HG02885 (cell line): ENCODE data around the gene OS9.
A peak's percentile ranks its signal among the peaks of the same experiment; 100 is the strongest.
"Not testable (repeated sequence)": the region's sequence is repeated elsewhere in the genome, so short reads cannot be mapped to it uniquely, and the experiment has no call there.

Source experiments
- ATAC-seq: cut with Tn5 transposase; IDR thresholded peaks from one replicate; pipeline ENCODE4 v1.9.1; 2021; ENCODE audit warnings: mild to moderate bottlenecking; ENCODE audit not compliant: unreplicated experiment, poor library complexity

OS9 gene

DNA sequence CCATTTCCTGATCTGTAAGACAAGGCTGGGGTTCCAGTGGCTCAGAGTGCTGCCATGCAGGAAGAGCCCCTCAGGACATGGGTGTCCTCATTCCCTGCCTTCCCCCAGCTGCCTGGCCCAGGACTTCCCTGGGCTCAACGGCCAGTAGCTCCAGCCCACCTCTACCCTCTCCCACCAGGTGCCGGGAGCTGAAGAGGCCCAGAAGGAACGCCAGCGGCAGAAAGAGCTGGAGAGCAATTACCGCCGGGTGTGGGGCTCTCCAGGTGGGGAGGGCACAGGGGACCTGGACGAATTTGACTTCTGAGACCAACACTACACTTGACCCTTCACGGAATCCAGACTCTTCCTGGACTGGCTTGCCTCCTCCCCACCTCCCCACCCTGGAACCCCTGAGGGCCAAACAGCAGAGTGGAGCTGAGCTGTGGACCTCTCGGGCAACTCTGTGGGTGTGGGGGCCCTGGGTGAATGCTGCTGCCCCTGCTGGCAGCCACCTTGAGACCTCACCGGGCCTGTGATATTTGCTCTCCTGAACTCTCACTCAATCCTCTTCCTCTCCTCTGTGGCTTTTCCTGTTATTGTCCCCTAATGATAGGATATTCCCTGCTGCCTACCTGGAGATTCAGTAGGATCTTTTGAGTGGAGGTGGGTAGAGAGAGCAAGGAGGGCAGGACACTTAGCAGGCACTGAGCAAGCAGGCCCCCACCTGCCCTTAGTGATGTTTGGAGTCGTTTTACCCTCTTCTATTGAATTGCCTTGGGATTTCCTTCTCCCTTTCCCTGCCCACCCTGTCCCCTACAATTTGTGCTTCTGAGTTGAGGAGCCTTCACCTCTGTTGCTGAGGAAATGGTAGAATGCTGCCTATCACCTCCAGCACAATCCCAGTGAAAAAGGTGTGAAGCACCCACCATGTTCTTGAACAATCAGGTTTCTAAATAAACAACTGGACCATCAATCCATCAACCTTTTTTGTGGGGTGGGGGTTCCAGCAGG, 27.0 kb downstream of the OS9 start:
- ATAC-seq: no peak

DNA sequence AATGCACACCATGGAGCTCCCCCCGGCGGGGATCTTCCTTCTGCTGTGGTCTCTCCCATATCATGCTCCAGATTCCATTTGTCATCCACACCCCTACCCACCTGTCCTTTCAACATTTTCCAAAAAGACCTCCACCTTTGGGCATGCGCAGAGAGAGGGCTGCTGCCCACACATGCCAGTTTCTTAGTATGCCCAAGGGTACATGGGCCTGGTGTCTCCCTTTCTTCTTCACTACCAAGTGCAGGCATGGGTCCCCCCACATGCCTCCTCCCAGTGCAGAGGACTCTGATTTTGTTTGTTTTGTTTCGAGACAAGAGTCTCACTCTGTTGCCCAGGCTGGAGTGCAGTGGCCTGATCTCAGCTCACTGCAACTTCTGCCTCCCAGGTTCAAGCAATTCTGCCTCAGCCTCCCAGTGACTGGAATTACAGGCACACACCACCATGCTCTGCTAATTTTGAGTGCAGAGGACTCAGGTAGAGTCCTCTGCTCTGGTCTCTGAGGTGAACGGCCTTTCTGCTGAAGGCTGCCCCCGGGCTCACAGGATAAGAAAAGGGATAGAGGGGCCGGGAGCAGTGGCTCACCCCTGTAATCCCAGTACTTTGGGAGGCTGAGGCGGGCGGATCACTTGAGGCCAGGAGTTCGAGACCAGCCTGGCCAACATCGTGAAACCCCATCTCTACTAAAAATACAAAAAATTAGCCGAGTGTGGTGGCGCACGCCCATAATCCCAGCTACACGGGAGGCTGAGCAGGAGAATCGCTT, 28.1 kb downstream of the OS9 start:
- ATAC-seq: not testable (repeated sequence)

DNA sequence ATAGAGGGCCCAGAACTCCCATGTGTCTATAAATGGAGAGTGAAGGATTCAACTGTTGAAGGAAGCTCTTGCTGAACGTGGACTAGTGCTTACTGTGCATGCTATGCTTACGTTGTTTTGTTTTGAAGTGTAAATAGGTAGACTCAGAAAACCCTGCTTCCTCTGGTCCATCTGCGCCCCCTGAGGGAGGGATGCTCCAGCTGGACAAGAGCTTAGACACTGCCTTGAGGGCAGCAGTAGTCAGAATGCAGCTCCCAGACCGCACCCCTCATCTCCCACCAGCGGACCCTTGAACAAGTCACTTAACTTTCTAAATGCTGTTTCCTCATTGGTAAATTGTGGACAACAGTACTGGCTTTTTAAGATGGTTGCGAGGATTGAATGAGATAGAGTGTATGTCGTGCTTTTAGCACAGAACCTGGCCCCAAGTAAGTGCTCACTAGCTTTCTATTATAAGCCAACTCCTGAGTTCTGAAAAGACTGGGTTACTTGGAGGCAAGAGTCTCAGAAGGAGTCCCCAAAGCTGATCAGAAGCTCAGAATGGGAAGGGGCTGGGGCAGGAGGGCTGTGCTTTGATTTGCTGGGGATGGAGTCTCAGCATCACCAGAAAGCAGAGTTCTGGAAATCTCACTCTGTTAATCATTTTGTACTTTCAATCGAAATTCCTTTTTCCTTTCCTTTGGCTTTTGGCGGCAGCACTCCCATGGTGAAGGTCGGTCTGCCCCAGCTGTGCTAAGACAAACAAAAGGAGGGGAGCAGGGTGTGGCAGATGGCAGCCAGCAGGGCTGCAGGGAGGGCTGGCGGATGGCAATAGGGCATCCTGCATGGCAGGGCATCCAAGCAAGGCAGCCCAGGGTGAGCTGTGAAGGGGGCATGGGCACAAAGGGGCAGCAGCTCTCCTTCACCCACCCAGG, 29.0 kb downstream of the OS9 start:
- no peak for ATAC-seq

GRCh38 chr12:57723630-57723962, 29.7 kb downstream of the OS9 start:
- no peak for ATAC-seq

- no peak for ATAC-seq
Measured at GRCh38 chr12:57724003-57724935, 30.3 kb downstream of the OS9 start.

DNA sequence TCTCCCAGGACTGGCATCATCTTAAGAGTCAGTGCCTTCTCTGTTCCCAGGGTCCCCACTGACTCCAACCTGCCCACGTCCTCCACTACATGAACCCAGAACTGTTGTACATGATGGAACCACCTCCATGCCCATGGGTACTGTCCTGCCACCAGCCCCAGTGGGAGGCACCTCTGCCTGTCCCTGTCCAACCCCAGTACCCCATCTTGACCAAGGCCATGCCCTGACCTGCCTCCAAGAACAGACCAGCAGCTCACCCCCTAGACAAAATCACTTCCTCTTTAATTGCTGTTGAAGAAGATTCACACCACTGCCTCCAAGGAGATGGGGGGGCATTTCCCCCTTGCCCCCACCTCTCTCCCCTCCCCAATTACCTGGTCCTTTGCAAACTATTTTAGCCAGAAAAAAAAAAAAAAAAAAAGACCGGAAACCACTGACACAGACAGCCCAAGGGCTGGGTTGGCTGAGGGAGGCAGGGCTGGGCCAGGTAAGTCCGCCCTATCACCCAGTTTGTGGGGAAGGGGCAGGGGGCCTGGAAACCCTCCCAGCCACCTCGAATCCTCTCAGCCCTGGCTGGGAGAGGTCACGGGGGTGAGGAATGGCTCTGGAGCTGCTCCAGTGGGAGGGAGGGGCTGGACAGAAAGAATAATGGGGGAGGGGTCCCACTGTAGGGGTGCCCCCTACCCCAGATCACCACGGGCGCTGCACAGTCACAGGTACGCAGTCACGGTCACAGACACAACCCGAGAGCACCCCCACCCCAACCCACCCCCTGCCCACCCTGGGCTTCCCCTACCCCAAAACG, 31.2 kb downstream of the OS9 start:
- ATAC-seq: no peak

- ATAC-seq: no peak
Measured at GRCh38 chr12:57725851-57726150, 31.9 kb downstream of the OS9 start.

GRCh38 chr12:57726151-57726883, 32.4 kb downstream of the OS9 start:
- peak; percentile 70 for ATAC-seq

DNA sequence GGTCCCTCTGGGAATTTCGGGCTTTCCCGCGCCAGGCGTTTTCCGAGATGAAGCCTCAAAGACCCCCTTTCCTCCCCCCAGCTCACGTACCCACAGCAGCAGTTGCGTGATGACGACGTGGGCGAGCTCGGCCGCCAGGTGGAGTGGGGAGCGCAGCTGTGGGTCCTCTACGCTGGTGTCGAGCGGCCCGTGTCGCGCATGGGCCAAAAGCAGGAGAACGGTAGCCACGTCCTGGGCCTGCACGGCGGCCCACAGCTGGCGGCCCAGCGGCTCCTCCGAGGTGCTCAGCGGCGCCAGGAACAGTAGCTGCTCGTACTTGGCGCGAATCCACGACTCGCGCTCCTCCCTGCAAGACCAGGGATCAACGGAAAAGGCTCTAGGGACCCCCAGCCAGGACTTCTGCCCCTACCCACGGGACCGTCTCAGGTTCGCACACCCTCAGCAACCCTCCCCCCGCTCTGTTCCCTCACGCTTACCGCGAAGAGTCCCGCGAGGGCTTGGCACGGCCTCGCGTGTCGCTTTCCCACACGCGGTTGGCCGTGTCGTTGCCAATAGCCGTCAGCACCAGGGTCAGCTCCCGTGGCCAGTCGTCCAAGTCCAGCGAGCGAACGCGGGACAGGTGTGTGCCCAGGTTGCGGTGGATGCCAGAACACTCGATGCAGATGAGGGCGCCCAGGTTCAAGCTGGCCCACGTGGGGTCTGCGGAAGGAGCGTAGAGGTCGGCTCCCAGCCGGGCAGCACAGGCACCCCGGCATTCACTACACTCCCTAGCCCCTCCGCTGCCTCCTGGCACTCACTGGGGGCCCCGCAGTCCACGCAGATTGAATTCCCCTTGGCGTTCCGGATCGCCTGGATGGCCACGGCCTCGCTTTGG, 33.2 kb downstream of the OS9 start:
- ATAC-seq: peak; percentile 38

DNA sequence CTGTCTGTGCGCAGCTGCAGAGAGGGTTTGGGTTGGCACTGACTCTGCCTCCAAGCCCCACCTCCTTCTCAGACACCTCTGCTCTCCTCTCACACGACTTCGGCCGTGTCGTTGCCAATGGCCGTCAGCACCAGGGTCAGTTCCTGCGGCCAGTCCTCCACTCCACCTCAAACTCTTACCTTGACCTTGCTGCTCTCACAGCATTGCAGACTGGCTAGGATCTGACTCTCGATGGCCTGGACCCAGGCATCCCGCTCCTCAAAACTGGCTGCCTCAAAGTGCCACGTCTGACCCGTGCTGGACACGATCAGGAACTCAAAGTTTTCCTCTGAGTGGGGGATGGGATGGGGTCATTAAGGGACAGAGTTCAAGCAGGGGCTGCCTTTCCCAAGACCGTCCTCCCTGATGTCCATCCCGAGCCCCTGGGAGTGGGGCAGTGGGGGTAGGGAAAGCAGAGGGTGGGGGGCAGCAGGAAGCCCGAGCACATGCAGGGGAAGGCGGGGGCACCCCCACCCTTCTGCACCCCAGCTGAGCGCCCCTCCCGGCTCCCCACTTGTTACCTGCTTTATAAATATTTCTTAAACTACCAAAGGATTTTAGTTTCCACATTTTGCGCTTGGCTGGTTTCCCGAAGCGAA, 33.9 kb downstream of the OS9 start:
- no peak for ATAC-seq

GRCh38 chr12:57729321-57729844, 35.5 kb downstream of the OS9 start:
- no peak for ATAC-seq

- ATAC-seq: no peak
Measured at GRCh38 chr12:57730336-57731067, 36.6 kb downstream of the OS9 start.

GRCh38 chr12:57731411-57732080, 37.6 kb downstream of the OS9 start:
- ATAC-seq: no peak

GRCh38 chr12:57732270-57732669, 38.3 kb downstream of the OS9 start:
- ATAC-seq: no peak
